Medulla oblongata (tissue), 1 donor: ENCODE measurements around the gene VMP1.

ENCODE experiments used
- DNase-seq: peaks from one replicate; pipeline ENCODE4 v3.0.0-alpha.2; 2015; ENCODE audit errors: extremely low spot score

Gene VMP1

DNA sequence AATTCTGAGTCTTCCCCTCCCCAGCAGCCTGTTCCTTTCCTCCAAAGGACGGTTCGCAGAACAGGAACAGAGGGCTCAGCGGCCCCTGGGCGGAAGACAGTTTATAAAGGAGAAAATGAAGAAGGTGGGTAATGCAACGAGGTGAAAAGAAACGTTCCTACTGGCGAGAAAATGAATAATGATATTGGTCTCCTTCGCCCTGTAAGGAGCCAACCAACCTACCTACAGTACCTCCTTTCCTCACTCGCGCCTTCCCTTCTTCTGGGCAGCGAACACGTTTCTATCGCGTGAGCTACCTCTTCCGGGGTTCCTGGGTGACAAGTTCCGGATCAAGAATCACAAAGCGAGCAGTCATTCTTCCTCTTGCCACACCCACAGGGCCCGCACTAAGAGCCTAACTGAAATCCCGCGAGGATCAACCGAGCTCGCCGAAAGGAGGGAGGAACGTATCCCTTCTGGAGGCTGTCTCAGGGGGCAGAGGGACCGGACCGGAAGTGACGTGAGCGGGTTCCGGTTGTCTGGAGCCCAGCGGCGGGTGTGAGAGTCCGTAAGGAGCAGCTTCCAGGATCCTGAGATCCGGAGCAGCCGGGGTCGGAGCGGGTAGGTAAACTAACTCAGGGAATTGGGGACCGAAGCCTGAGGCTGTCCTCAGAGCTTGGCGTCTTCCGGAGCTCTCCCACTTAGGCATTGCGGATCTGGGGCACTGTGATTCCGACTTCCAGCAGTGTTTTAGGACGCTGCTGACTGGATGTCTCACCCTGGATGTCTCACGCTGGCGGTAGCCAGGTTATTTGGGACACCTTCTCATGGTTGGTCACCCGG, at the start of gene VMP1, which contains the start of gene PTRH2:
TSS of gene VMP1 (plus strand) at position 506 of the 822 bp plus-strand sequence. CDS start 23,793 bp downstream, outside the sequence.
TSS of gene PTRH2 (minus strand) at position 282 of the 822 bp plus-strand sequence. CDS start 9,452 bp downstream, outside the sequence.
- peak; percentile 100 for DNase-seq

DNA sequence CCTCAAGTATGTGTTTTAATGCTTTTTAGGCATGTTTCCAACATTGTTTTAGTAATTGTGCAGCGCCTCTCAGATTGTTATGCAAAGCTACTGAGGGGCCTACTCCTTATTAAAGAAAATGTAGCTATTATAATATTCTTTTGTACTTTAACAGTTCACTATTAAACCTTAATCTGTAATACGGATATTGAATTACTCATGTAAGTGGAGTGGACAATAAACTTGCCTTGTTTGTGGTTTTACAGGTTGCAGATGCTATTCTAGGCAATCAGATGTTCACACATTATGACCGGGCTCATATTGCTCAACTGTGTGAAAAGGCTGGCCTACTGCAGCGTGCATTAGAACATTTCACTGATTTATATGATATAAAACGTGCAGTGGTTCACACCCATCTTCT, 41.2 kb upstream of the VMP1 start:
- no peak for DNase-seq

DNA sequence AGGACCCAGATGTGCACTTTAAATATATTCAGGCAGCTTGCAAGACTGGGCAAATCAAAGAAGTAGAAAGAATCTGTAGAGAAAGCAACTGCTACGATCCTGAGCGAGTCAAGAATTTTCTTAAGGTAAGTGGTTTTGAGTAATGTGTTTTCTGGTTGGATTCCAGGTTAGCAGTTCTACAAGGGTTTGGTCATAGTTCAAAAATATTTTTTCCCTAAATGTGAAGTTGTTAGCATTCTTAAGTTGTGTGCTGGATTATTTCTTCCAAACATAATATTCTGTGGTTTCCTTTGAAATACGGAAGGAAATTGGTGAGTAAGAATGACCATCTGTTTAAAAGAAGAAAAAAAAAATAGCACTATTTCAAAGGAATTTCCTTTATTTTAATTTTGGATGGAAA, 38.6 kb upstream of the VMP1 start:
- no peak for DNase-seq

DNA sequence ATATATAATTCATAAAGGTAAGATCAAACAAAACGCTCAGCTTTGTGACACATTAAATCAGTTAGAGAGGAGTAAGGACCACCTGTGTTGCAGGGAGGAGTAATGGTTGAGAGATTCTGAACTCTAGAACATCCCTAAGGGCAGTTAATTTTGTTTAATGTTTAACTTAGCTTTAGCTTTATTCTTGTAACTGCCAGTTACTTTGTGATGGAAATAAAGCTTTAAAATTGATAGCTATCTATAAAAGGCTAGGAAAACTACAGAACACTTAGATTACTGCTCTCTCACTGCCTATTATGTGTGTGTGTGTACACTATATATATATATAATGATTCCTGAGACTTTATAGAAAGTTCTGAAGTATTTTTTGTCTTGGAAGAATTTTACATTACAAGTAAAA, 38.0 kb upstream of the VMP1 start:
- no peak for DNase-seq

GRCh38 chr17:59669944-59670343, 37.5 kb upstream of the VMP1 start:
- DNase-seq: no peak

DNA sequence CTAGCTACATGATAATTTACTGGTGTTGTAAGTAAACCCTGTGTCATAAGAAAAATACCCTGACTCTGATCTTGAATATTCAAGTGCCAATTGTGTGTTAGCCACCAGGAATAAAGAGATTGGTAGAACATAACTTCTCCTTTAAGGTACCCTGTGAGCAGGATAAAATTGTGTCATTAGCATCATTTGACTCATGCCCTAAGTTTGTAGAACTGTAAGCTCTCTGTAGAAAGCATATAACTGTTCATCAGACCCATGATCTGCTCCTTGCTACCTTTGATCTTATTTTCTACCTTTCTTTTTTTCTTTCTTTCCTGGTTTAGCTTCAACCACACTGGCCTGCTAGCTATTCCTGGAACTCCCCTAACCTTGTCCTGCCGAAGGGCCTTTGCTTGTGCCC, 36.1 kb upstream of the VMP1 start:
- DNase-seq: no peak

- peak; percentile 12 for DNase-seq
Measured at GRCh38 chr17:59675231-59675630, 32.2 kb upstream of the VMP1 start.

- no peak for DNase-seq
Measured at GRCh38 chr17:59676716-59677115, 30.7 kb upstream of the VMP1 start.

DNA sequence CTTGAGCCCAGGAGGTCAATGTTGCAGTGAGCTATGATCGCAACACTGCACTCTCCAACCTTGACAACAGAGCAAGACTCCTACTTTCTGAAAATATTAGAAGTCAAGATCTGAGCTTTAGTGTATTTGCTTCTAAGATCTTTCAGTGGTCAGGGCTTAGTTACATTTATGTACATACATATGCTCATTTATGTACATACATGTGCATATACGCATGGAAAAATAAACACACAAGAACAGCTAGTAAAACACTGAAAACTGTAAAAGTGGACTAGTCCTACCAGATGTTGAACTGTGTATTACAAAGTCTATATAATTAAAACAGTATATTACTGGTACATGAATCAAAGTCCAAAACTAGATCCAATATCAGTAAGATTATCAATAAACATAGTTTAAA, 28.5 kb upstream of the VMP1 start:
- DNase-seq: no peak

DNA sequence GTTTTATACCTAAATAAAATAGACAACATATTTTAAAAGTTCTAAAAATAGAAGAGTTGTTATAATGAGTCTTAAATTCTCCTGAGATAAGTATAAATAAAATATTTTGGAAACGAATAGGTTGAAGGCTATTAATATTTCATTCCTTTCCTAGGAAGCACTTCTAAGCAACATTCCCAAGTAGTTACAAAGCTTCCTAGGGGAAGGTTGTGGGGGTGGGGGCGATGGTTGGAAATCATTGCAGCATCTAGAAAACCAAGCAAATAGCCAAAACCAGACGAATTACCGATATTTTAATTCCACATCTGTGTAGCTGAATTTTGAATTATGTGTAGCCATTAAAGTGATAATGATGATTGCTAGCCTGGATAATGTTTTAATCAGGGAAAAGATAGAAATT, 27.1 kb upstream of the VMP1 start:
- DNase-seq: no peak

DNA sequence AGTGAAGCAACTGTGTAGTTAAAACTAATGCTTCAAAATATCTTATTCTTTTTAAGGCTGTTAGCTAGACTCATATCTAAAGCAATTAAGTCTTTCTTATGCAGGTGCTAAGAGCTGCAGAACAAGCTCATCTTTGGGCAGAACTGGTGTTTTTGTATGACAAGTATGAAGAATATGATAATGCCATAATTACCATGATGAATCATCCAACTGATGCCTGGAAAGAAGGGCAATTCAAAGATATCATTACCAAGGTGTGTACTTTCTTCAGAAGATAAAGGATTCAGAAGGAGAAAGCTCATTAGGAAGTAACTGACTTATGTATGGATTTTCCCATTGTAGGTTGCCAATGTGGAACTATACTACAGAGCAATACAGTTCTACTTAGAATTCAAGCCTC, 24.2 kb upstream of the VMP1 start:
- no peak for DNase-seq

- DNase-seq: no peak
Measured at GRCh38 chr17:59684967-59685366, 22.5 kb upstream of the VMP1 start.

DNA sequence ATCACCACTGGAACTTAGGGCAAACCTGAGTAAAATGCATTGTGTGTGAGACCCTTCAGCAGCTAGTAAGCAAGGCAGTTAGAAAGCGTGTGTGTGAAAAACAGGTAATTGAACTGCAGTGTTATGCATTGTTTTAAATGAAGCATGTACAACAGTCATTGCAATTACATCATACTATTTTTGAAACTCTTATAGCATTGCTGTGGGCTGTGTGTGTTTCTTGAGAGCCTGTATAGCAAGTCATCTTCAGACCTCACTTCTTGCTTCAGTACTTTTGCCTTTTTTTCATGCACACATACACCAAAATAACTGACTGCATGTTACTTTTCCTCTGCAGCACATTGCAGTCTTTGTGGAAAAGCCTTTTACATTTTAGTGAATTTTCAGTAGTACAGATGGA, 19.4 kb upstream of the VMP1 start:
- no peak for DNase-seq

DNA sequence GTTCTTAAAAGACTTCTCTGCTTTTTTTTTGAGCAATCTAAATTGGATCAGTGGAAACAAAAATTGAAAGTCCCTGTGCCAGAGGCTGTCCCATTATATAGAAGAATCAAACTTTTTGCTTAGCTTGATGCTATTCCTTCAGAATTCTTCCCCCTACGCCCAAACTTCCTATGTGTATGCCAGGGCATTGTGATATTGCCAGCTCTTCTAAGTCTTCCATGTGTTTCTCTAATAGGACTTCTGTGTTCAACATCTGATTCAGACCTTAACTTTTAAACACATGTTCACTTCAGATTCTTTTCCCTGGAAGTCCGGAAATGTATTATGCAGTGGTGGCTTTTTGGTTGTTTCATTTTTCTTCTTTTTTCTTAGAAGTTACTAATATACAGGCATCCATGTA, 19.0 kb upstream of the VMP1 start:
- DNase-seq: no peak

- no peak for DNase-seq
Measured at GRCh38 chr17:59693582-59693981, 13.9 kb upstream of the VMP1 start.

DNA sequence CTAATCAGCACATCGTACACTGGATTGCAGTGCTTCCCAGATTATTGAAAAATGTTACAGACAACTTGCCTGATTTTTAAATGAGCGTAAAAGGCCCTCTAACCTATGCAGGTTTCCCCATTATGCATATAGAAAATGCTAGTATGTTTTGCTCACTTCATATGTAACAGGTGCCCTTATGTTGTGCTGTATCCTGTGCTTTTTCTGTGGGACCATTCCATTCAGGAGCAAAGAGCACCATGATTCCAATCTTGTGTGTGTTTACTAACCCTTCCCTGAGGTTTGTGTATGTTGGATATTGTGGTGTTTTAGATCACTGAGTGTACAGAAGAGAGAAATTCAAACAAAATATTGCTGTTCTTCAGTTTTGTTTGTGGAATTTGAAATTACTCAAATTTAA, 13.1 kb upstream of the VMP1 start:
- no peak for DNase-seq

DNA sequence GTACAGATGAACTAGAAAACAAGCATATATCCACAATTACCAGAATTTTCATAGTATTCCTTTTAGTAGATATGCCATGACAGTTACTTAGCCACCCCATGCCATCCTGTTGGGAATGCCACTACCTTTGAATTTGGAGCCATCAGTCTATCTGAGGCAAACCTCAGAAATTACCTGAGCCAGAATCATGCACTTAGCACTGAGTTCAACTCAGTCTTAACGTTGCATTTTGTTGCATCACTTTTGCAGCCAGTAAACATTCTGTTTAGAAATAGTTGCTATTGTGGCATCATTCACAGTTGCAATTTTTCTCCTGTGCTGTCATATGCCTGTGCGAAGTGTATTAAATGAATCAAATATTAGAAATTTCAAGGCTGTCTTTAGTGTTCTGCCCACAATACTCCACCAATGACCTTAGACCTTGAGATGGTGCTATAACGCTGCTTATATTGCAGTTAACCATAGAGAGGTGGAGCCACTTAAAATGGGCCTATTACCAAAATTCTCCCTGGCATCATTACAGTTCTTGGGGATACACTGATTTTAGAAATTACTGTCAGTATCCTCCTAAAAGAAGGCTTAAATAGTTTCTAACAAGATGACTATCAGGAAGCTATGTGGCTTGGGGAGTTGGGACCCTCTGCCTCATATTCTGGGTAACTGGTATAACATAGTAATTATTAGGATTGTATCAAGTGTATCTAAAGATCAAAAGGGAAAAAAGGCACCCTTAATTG, 11.3 kb upstream of the VMP1 start:
- DNase-seq: no peak

- no peak for DNase-seq
Measured at GRCh38 chr17:59696682-59697277, 10.7 kb upstream of the VMP1 start.

DNA sequence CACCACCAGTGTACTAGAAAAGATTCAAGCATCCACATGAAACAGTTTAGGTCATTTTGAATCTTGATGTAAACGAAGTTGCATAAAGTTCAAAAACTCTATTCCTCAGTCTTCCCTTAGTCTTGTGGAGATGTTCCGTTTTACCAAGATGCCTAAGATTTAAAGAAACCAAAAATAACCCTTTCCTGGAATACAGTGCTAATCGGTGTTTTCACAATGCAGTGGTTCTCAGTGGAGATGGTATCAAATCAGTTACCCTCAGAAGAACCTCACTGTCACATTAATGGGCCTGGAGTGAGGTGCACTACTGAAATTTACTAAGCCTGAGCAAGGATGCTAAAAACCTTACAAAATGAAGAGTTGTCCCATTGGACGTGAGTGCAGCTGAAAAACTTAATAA, 9.3 kb upstream of the VMP1 start:
- no peak for DNase-seq

- DNase-seq: no peak
Measured at GRCh38 chr17:59699218-59699617, 8.2 kb upstream of the VMP1 start.

DNA sequence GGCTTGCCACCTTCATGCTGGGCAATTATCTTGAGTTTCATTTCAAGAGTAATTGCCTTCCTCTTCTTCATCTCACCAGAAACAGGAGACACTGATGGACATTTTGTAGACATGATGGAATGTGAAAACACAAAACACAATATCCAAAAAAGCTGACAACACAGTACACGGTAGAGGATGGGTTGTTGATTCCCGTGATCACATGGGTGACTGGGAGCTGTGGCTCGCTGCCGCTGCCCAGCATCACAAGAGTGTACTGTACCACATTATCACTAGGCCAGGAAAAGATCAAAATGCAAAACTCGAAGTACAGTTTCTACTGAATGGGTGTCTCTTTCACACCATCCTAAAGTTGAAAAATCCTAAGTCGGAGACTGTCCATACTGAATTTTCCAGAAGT, 7.7 kb upstream of the VMP1 start:
- no peak for DNase-seq

DNA sequence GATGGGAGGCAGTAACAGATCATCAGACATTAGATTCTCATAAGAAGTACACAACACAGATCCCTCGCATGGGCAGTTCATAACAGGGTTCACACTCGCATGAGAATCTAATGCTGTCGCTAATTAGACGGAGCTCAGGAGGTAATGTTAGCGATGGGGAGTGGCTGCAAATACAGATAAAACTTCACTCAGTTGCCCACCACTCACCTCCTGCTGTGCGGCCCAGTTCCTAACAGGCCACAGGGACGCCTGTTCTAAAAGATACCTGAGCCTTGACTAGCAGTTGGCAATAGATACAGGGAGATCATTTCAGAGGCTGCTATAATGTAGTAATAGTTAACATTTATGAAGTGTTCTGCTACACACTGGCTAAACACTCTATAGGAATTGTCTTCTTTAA, 5.2 kb upstream of the VMP1 start:
- DNase-seq: no peak

- DNase-seq: no peak
Measured at GRCh38 chr17:59707971-59708430, 547 bp downstream of the VMP1 start.
